Vagina (tissue), 2 donors: ENCODE results near the gene DSCAML1.

Experiments
- POLR2A ChIP-seq, 2 donors: fragments of 450-650 bp; IDR thresholded peaks; one replicate each; pipeline ENCODE4 v1.6.1; 2017; ENCODE audit warnings: antibody characterized with exemption in 2 of 2, mild to moderate bottlenecking in 2 of 2, moderate library complexity in 2 of 2
- POLR2AphosphoS5 ChIP-seq, 2 donors: sonication (generic); formaldehyde crosslinking; IDR thresholded peaks; one replicate each; pipeline ENCODE4 v1.9.0; 2017; ENCODE audit warnings: antibody characterized with exemption in 2 of 2, mild to moderate bottlenecking in 2 of 2, low read depth in 1 of 2; ENCODE audit not compliant: insufficient read depth in 1 of 2
- TF ChIP-seq, protein P1 (sequence below), 3 experiments: fragments of 450-650 bp in 2 of 3; fragments of 200-600 bp in 1 of 3; sonication (generic) in 1 of 3; IDR thresholded peaks; one replicate each; pipeline ENCODE4 v1.5.1; 2017 to 2019; ENCODE audit warnings: antibody characterized with exemption in 3 of 3, mild to moderate bottlenecking in 2 of 3, moderate library complexity in 2 of 3

DNA sequence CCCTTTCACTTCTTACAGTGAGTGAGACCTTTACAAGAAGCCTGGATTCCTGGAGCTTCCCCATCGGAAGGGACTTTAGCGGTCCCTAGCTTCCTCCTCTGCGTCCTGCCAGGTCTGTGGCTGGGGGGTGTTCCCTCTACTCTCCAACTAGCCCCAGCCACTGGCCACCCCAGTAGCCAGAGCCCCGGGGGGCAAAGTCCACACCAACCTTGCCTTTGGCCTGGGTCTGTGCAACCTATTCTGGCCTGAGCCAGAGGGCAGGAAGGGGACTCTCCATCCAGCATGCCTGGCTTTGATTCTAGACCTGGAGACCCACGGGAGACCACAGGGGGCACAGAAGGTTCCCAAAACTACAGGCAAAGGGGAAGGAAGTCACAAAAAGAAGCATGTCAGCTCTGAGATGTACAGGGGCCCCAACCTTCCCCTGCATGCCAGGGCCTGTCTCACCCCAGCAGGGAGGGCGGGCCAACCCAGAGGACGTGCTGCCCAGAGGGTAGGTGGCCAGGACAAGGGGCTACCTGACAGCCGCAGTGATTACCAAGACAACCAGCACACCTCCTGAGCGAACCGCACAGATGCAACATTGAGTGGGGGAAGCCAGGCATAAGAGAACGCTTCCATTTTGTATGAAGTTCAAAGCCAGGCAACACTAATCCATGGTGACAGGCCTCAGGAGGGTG, 52.4 kb downstream of the DSCAML1 start:
- TF ChIP-seq, protein P1, sequence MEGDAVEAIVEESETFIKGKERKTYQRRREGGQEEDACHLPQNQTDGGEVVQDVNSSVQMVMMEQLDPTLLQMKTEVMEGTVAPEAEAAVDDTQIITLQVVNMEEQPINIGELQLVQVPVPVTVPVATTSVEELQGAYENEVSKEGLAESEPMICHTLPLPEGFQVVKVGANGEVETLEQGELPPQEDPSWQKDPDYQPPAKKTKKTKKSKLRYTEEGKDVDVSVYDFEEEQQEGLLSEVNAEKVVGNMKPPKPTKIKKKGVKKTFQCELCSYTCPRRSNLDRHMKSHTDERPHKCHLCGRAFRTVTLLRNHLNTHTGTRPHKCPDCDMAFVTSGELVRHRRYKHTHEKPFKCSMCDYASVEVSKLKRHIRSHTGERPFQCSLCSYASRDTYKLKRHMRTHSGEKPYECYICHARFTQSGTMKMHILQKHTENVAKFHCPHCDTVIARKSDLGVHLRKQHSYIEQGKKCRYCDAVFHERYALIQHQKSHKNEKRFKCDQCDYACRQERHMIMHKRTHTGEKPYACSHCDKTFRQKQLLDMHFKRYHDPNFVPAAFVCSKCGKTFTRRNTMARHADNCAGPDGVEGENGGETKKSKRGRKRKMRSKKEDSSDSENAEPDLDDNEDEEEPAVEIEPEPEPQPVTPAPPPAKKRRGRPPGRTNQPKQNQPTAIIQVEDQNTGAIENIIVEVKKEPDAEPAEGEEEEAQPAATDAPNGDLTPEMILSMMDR (IDR thresholded peaks at IDR 0.05): no peak
- TF ChIP-seq POLR2A (IDR thresholded peaks at IDR 0.05) (no peak), POLR2AphosphoS5 (IDR thresholded peaks at IDR 0.05; ENCODE audit: insufficient read depth in 1 of 2, low read depth in 1 of 2) (no peak)
